A549 (cell line): Measurements from ENCODE around the gene RXFP1.

Source experiments
- CEBPB ChIP-seq, 2 experiments: fragments of >200 bp in 1 of 2; sonication (Bioruptor Twin) in 1 of 2; formaldehyde crosslinking in 1 of 2; IDR thresholded peaks; 2 replicates each; pipeline ENCODE4 v1.6.1; 2012 to 2016
- EP300 ChIP-seq, 2 experiments: fragments of >200 bp; sonication (Bioruptor Twin); formaldehyde crosslinking; IDR thresholded peaks; 2 replicates in 1 of 2; 3 replicates in 1 of 2; pipeline ENCODE4 v1.6.1; 2016 to 2017
- HDAC2 ChIP-seq: fragments of 200-600 bp; sonication (generic); IDR thresholded peaks from 2 replicates; pipeline ENCODE4 v1.6.1; 2016
- KDM1A ChIP-seq: fragments of 200-600 bp; sonication (generic); IDR thresholded peaks from 2 replicates; pipeline ENCODE4 v1.6.1; 2016; ENCODE audit warnings: low read depth, mild to moderate bottlenecking
- KDM5A ChIP-seq: fragments of 200-600 bp; sonication (generic); IDR thresholded peaks from 2 replicates; pipeline ENCODE4 v1.6.1; 2016; ENCODE audit warnings: antibody characterized with exemption, mild to moderate bottlenecking
- NFE2L2 ChIP-seq: fragments of 150-350 bp; conservative IDR thresholded peaks from 2 replicates; pipeline ENCODE4 v1.6.1; 2014; ENCODE audit warnings: low read length
- PHF8 ChIP-seq: fragments of 200-600 bp; sonication (generic); IDR thresholded peaks from 2 replicates; pipeline ENCODE4 v1.6.1; 2016; ENCODE audit warnings: low read depth, mild to moderate bottlenecking, antibody characterized with exemption, moderate library complexity, borderline replicate concordance
- POLR2AphosphoS2 ChIP-seq: conservative IDR thresholded peaks from 2 replicates; pipeline ENCODE4 v1.6.1; 2012; ENCODE audit warnings: low read length, improper control_type of control experiment, inconsistent platforms
- RFX5 ChIP-seq: fragments of 450-650 bp; IDR thresholded peaks from 2 replicates; pipeline ENCODE4 v1.7.1; 2014; ENCODE audit warnings: antibody characterized with exemption, mild to moderate bottlenecking, moderate library complexity
- SMC3 ChIP-seq: fragments of >200 bp; sonication (Bioruptor Twin); formaldehyde crosslinking; IDR thresholded peaks from 3 replicates; pipeline ENCODE4 v1.6.1; 2018; ENCODE audit warnings: inconsistent platforms
- SREBF2 ChIP-seq: fragments of 450-650 bp; IDR thresholded peaks from 2 replicates; pipeline ENCODE4 v1.6.1; 2014; ENCODE audit warnings: mild to moderate bottlenecking, moderate library complexity
- TF ChIP-seq, protein P1 (sequence below): fragments of >200 bp; sonication (Bioruptor Twin); formaldehyde crosslinking; IDR thresholded peaks from 3 replicates; pipeline ENCODE4 v1.5.1; 2016
- TF ChIP-seq, protein P2 (sequence below): IDR thresholded peaks from 2 replicates; pipeline ENCODE4 v1.6.1; 2012
- TF ChIP-seq, protein P3 (sequence below): fragments of 150-350 bp; IDR thresholded peaks from 2 replicates; pipeline ENCODE4 v1.6.1; 2014; ENCODE audit warnings: low read depth, mild to moderate bottlenecking, low read length

DNA sequence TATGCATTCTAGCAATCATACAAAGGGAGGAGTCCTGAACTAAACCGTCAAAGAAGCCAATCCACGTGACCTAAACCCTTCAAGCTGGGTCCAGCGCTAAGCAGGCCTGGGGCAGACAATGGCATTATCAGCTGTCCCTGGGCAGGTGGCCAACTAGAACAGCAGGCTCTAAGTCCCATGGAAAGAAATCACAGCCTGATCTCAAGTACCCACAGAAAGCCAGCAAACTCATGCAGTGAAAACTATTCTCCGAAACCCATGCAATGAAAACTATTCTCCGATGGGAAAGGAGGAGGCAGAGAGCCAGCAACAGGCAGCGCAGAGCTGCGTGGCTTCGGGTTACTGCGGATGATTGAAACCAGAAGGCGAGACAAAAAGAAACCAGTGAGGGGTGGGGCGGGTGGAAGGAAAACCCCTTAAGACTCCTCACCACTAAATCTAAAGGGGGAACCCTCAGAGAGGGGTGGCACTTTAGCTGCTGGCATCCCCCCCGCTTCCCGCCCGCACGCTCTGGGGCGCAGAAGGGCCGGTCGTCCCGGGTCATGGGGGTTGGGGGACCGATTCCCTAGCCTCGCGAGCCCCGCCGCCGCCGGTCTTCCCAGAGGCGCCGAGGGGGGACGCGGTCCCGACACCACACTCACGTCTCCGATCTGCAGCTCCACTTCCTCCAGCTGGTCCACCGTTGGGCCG lies 149.4 kb downstream of the RXFP1 start:
- TF ChIP-seq KDM5A (no peak), SREBF2 (no peak), SMC3 (no peak), RFX5 (no peak), EP300 (IDR thresholded peaks at IDR 0.05) (no peak), CEBPB (IDR thresholded peaks at IDR 0.05) (no peak), HDAC2 (no peak), PHF8 (no peak), POLR2AphosphoS2 (no peak), NFE2L2 (no peak), KDM1A (no peak)
- TF ChIP-seq, protein P1, sequence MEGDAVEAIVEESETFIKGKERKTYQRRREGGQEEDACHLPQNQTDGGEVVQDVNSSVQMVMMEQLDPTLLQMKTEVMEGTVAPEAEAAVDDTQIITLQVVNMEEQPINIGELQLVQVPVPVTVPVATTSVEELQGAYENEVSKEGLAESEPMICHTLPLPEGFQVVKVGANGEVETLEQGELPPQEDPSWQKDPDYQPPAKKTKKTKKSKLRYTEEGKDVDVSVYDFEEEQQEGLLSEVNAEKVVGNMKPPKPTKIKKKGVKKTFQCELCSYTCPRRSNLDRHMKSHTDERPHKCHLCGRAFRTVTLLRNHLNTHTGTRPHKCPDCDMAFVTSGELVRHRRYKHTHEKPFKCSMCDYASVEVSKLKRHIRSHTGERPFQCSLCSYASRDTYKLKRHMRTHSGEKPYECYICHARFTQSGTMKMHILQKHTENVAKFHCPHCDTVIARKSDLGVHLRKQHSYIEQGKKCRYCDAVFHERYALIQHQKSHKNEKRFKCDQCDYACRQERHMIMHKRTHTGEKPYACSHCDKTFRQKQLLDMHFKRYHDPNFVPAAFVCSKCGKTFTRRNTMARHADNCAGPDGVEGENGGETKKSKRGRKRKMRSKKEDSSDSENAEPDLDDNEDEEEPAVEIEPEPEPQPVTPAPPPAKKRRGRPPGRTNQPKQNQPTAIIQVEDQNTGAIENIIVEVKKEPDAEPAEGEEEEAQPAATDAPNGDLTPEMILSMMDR, result no peak
- TF ChIP-seq, protein P2, sequence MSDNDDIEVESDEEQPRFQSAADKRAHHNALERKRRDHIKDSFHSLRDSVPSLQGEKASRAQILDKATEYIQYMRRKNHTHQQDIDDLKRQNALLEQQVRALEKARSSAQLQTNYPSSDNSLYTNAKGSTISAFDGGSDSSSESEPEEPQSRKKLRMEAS, result peak; percentile 21; the same call in 1 of the 2 replicates
- TF ChIP-seq, protein P3, sequence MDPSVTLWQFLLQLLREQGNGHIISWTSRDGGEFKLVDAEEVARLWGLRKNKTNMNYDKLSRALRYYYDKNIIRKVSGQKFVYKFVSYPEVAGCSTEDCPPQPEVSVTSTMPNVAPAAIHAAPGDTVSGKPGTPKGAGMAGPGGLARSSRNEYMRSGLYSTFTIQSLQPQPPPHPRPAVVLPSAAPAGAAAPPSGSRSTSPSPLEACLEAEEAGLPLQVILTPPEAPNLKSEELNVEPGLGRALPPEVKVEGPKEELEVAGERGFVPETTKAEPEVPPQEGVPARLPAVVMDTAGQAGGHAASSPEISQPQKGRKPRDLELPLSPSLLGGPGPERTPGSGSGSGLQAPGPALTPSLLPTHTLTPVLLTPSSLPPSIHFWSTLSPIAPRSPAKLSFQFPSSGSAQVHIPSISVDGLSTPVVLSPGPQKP, result no peak
